ENCODE results near the gene ADAD2.

- TF ChIP-seq CTCF (IDR thresholded peaks at IDR 0.05), result no peak
- no peak for TF ChIP-seq POLR2A (IDR thresholded peaks at IDR 0.05)
Measured at GRCh38 chr16:84191466-84191865, 509 bp downstream of the ADAD2 start.

Data from heart left ventricle (tissue), 13 donors.